ENCODE data around the gene PNPLA6.

Gene PNPLA6

GRCh38 chr19:7527516-7528191 is 7.9 kb upstream of the PNPLA6 start:
- TF ChIP-seq EZH2phosphoT487 (IDR thresholded peaks at IDR 0.05; ENCODE audit: borderline replicate concordance, low read length) (no peak), CTCF (IDR thresholded peaks at IDR 0.05; ENCODE audit: low read depth, low read length, poor library complexity, severe bottlenecking) (no peak)
- no peak overlapping the region for H3K27ac ChIP-seq (ENCODE audit: low read depth, low read length)
- no peaks in the 10 kb centered on the region for H3F3A ChIP-seq (ENCODE audit: control insufficient read depth, insufficient read depth)
- H3K9me2 ChIP-seq (replicated peaks; ENCODE audit: control insufficient read depth, low read length) = no peaks in the 10 kb centered on the region
- no peaks in the 10 kb centered on the region for H4K20me1 ChIP-seq (ENCODE audit: control insufficient read depth, insufficient read depth, low read depth, low read length)
- peaks cover 7% of the 10 kb centered on the region for H3K4me1 ChIP-seq (ENCODE audit: control insufficient read depth, low read length)
- no peaks in the 10 kb centered on the region for H3K9me3 ChIP-seq (ENCODE audit: control insufficient read depth, insufficient read depth, low read length)
- H3K4me2 ChIP-seq (ENCODE audit: low read length) = no peak overlapping the region
- H3K27me3 ChIP-seq (ENCODE audit: control insufficient read depth, low read length) = 0 out of 2 replicates have a peak, but pooled peaks cover 4% of the 10 kb centered on the region
- no peaks in the 10 kb centered on the region for H3K36me3 ChIP-seq (ENCODE audit: control insufficient read depth, low read length)
- H3K4me3 ChIP-seq (ENCODE audit: low read length) = no peak overlapping the region
- no peaks in the 10 kb centered on the region for H3K79me2 ChIP-seq (ENCODE audit: control insufficient read depth, low read length)

- Histone ChIP-seq H3K36me3 (ENCODE audit: control insufficient read depth, low read length) (no peaks in the 10 kb centered on the region), H3F3A (ENCODE audit: control insufficient read depth, insufficient read depth) (no peaks in the 10 kb centered on the region), H3K9me2 (replicated peaks; ENCODE audit: control insufficient read depth, low read length) (no peaks in the 10 kb centered on the region), H3K4me2 (ENCODE audit: low read length) (no peak overlapping the region), H3K9me3 (ENCODE audit: control insufficient read depth, insufficient read depth, low read length) (no peaks in the 10 kb centered on the region), H4K20me1 (ENCODE audit: control insufficient read depth, insufficient read depth, low read depth, low read length) (no peaks in the 10 kb centered on the region), H3K27ac (ENCODE audit: low read depth, low read length) (no peak overlapping the region), H3K4me3 (ENCODE audit: low read length) (no peak overlapping the region), H3K27me3 (ENCODE audit: control insufficient read depth, low read length) (0 out of 2 replicates have a peak, but pooled peaks cover 2% of the 10 kb centered on the region), H3K79me2 (ENCODE audit: control insufficient read depth, low read length) (no peaks in the 10 kb centered on the region), H3K4me1 (ENCODE audit: control insufficient read depth, low read length) (peaks cover 2% of the 10 kb centered on the region)
- TF ChIP-seq CTCF (IDR thresholded peaks at IDR 0.05; ENCODE audit: low read depth, low read length, poor library complexity, severe bottlenecking) (no peak), EZH2phosphoT487 (IDR thresholded peaks at IDR 0.05; ENCODE audit: borderline replicate concordance, low read length) (no peak)
These were observed 7.4 kb upstream of the PNPLA6 start for GRCh38 chr19:7528192-7528519.

GRCh38 chr19:7528522-7529245 is 6.8 kb upstream of the PNPLA6 start:
- H3K79me2 ChIP-seq (ENCODE audit: control insufficient read depth, low read length) = no peaks in the 10 kb centered on the region
- H3K4me1 ChIP-seq (ENCODE audit: control insufficient read depth, low read length) = peaks cover 4% of the 10 kb centered on the region
- H3F3A ChIP-seq (ENCODE audit: control insufficient read depth, insufficient read depth) = no peaks in the 10 kb centered on the region
- no peaks in the 10 kb centered on the region for H3K9me2 ChIP-seq (replicated peaks; ENCODE audit: control insufficient read depth, low read length)
- TF ChIP-seq CTCF (IDR thresholded peaks at IDR 0.05; ENCODE audit: low read depth, low read length, poor library complexity, severe bottlenecking) = no peak
- no peak for TF ChIP-seq EZH2phosphoT487 (IDR thresholded peaks at IDR 0.05; ENCODE audit: borderline replicate concordance, low read length)
- no peaks in the 10 kb centered on the region for H3K9me3 ChIP-seq (ENCODE audit: control insufficient read depth, insufficient read depth, low read length)
- no peaks in the 10 kb centered on the region for H4K20me1 ChIP-seq (ENCODE audit: control insufficient read depth, insufficient read depth, low read depth, low read length)
- H3K27ac ChIP-seq (ENCODE audit: low read depth, low read length) = no peak overlapping the region
- no peaks in the 10 kb centered on the region for H3K27me3 ChIP-seq (ENCODE audit: control insufficient read depth, low read length)
- H3K36me3 ChIP-seq (ENCODE audit: control insufficient read depth, low read length) = no peaks in the 10 kb centered on the region
- H3K4me3 ChIP-seq (ENCODE audit: low read length) = no peak overlapping the region
- H3K4me2 ChIP-seq (ENCODE audit: low read length) = no peak overlapping the region
